H9 (cell line): ENCODE data around the gene PRR36. TPM values are rescaled to one million over a fixed set of nuclear protein-coding genes. Genes with fewer than 3 reads are reported as not detected.
"Not testable (repeated sequence)": the region's sequence is repeated elsewhere in the genome, so short reads cannot be mapped to it uniquely, and the experiment has no call there.

ENCODE experiments used
- DNase-seq: peaks from one replicate; pipeline ENCODE4 v3.0.0-alpha.2; 2017
- H2AFZ ChIP-seq: one replicate; pipeline ENCODE4 v1.6.1; 2013; ENCODE audit warnings: mild to moderate bottlenecking, low read length, control low read depth, moderate library complexity
- H2AK5ac ChIP-seq: 2 replicates; pipeline ENCODE4 v1.6.1; 2013; ENCODE audit warnings: low read length, control low read depth, mixed read lengths; ENCODE audit not compliant: insufficient read length
- H2BK120ac ChIP-seq: one replicate; pipeline ENCODE4 v1.6.1; 2013; ENCODE audit warnings: low read depth, mild to moderate bottlenecking, low read length, control low read depth, inconsistent platforms; ENCODE audit not compliant: poor library complexity, severe bottlenecking
- H2BK12ac ChIP-seq: 2 replicates; pipeline ENCODE4 v1.6.1; 2013; ENCODE audit warnings: low read length, control low read depth, mixed read lengths, low read depth; ENCODE audit not compliant: insufficient read length
- H2BK15ac ChIP-seq: 2 replicates; pipeline ENCODE4 v1.6.1; 2013; ENCODE audit warnings: low read depth, low read length, control low read depth
- H2BK20ac ChIP-seq: one replicate; pipeline ENCODE4 v1.6.1; 2013; ENCODE audit warnings: low read depth, mild to moderate bottlenecking, low read length, control low read depth, inconsistent platforms; ENCODE audit not compliant: poor library complexity, severe bottlenecking
- H2BK5ac ChIP-seq: 2 replicates; pipeline ENCODE4 v1.6.1; 2013; ENCODE audit warnings: low read length, control low read depth, mixed read lengths; ENCODE audit not compliant: insufficient read length
- H3K14ac ChIP-seq: 2 replicates; pipeline ENCODE4 v1.6.1; 2013; ENCODE audit warnings: low read length, control low read depth; ENCODE audit not compliant: insufficient read depth
- H3K18ac ChIP-seq: 2 replicates; pipeline ENCODE4 v1.6.1; 2013; ENCODE audit warnings: low read depth, mild to moderate bottlenecking, mixed read lengths, low read length, control low read depth; ENCODE audit not compliant: insufficient read length
- H3K23ac ChIP-seq: 2 replicates; pipeline ENCODE4 v1.6.1; 2013; ENCODE audit warnings: low read length, control low read depth, mixed read lengths, low read depth; ENCODE audit not compliant: insufficient read length
- H3K23me2 ChIP-seq: 2 replicates; pipeline ENCODE4 v1.6.1; 2013; ENCODE audit warnings: low read depth, mild to moderate bottlenecking, mixed read lengths, low read length, control low read depth; ENCODE audit not compliant: insufficient read length, poor library complexity, severe bottlenecking
- H3K27ac ChIP-seq: 2 replicates; pipeline ENCODE4 v1.5.1; 2013; ENCODE audit warnings: low read length, control low read depth, mixed read lengths, low read depth; ENCODE audit not compliant: insufficient read length
- H3K27me3 ChIP-seq: 2 replicates; pipeline ENCODE4 v1.6.1; 2013; ENCODE audit warnings: low read length, control low read depth, inconsistent platforms; ENCODE audit not compliant: insufficient read depth
- H3K4ac ChIP-seq: 2 replicates; pipeline ENCODE4 v1.6.1; 2013; ENCODE audit warnings: low read depth, mild to moderate bottlenecking, control low read depth, inconsistent platforms, low read length, moderate library complexity
- H3K4me1 ChIP-seq: 2 replicates; pipeline ENCODE4 v1.6.1; 2013; ENCODE audit warnings: low read length, control low read depth, inconsistent platforms; ENCODE audit not compliant: insufficient read depth
- H3K4me2 ChIP-seq: 2 replicates; pipeline ENCODE4 v1.6.1; 2013; ENCODE audit warnings: low read length, control low read depth, mixed read lengths; ENCODE audit not compliant: insufficient read length, insufficient read depth
- H3K56ac ChIP-seq: 2 replicates; pipeline ENCODE4 v1.6.1; 2013; ENCODE audit warnings: low read depth, mild to moderate bottlenecking, mixed read lengths, low read length, control low read depth; ENCODE audit not compliant: insufficient read length
- H3K79me1 ChIP-seq: 2 replicates; pipeline ENCODE4 v1.6.1; 2013; ENCODE audit warnings: low read depth, mild to moderate bottlenecking, moderate library complexity, low read length, control low read depth, inconsistent platforms; ENCODE audit not compliant: insufficient read depth, poor library complexity, severe bottlenecking
- H3K79me2 ChIP-seq: 2 replicates; pipeline ENCODE4 v1.6.1; 2013; ENCODE audit warnings: low read length, control low read depth, inconsistent platforms; ENCODE audit not compliant: insufficient read depth
- H3K9ac ChIP-seq: 2 replicates; pipeline ENCODE4 v1.6.1; 2013; ENCODE audit warnings: low read length, control low read depth, mixed read lengths; ENCODE audit not compliant: insufficient read length; ENCODE audit errors: extremely low read depth
- H3K9me3 ChIP-seq: one replicate; pipeline ENCODE4 v1.6.1; 2013; ENCODE audit warnings: low read depth, low read length, inconsistent platforms; ENCODE audit not compliant: control insufficient read depth
- H3T11ph ChIP-seq: one replicate; pipeline ENCODE4 v1.6.1; 2013; ENCODE audit warnings: mild to moderate bottlenecking, low read length, control low read depth, inconsistent platforms
- H4K20me1 ChIP-seq: one replicate; pipeline ENCODE4 v1.6.1; 2013; ENCODE audit not compliant: control insufficient read depth, insufficient read length, insufficient read depth
- H4K5ac ChIP-seq: 2 replicates; pipeline ENCODE4 v1.6.1; 2013; ENCODE audit warnings: low read depth, mild to moderate bottlenecking, mixed read lengths, low read length, control low read depth; ENCODE audit not compliant: insufficient read length
- H4K8ac ChIP-seq: replicated peaks from 2 replicates; pipeline ENCODE4 v1.6.1; 2013; ENCODE audit warnings: low read length, control low read depth, mixed read lengths, low read depth; ENCODE audit not compliant: insufficient read length
- H4K91ac ChIP-seq: 2 replicates; pipeline ENCODE4 v1.6.1; 2013; ENCODE audit warnings: low read depth, mild to moderate bottlenecking, moderate library complexity, mixed read lengths, low read length, control low read depth; ENCODE audit not compliant: insufficient read length
- H3K27ac Mint-ChIP-seq, 3 experiments: 2 replicates in 2 of 3; 3 replicates in 1 of 3; pipeline ENCODE4 v1.8.0; 2020 to 2021; ENCODE audit warnings: mixed read lengths in 3 of 3, mild to moderate bottlenecking in 1 of 3, moderate library complexity in 1 of 3
- H3K27me3 Mint-ChIP-seq: 2 replicates; pipeline ENCODE4 v1.8.0; 2021; ENCODE audit warnings: low read depth, mild to moderate bottlenecking, moderate library complexity, mixed read lengths
- H3K36me3 Mint-ChIP-seq, 3 experiments: 2 replicates in 2 of 3; 3 replicates in 1 of 3; pipeline ENCODE4 v1.8.0; 2020 to 2021; ENCODE audit warnings: low read depth in 3 of 3, mixed read lengths in 3 of 3; ENCODE audit not compliant: insufficient read depth in 1 of 3
- H3K4me1 Mint-ChIP-seq, 2 experiments: 2 replicates each; pipeline ENCODE4 v1.8.0; 2020; ENCODE audit warnings: mixed read lengths in 2 of 2
- H3K4me3 Mint-ChIP-seq, 2 experiments: 2 replicates in 1 of 2; 3 replicates in 1 of 2; pipeline ENCODE4 v1.8.0; 2020 to 2021; ENCODE audit warnings: mild to moderate bottlenecking in 2 of 2, mixed read lengths in 2 of 2, moderate library complexity in 1 of 2
- H3K9me3 Mint-ChIP-seq, 2 experiments: 2 replicates in 1 of 2; 3 replicates in 1 of 2; pipeline ENCODE4 v1.8.0; 2020; ENCODE audit warnings: mild to moderate bottlenecking in 2 of 2, mixed read lengths in 2 of 2, moderate library complexity in 1 of 2
- CTCF ChIP-seq: fragments of 200-600 bp; sonication (generic); conservative IDR thresholded peaks from 3 replicates; pipeline ENCODE4 v1.8.0; 2021; ENCODE audit warnings: antibody characterized with exemption, mild to moderate bottlenecking
- WGBS: extraction: QIAGEN DNeasy Blood & Tissue Kit; methylation state at CpG from one replicate; pipeline ENCODE4 v1.1.7; 2013; ENCODE audit warnings: missing lambda C conversion rate, low lambda C conversion rate, mixed read lengths; ENCODE audit not compliant: insufficient read length; ENCODE audit errors: extremely low coverage; 5-methylcytosine and 5-hydroxymethylcytosine counted together
- total RNA-seq: library from RNA; stranded (reverse); gene quantifications from 2 replicates; pipeline ENCODE4 v1.2.1, GENCODE V29; 2021

PRR36 gene
- total RNA-seq, 1 experiment from 2014 or later, result 20.4 TPM

GRCh38 chr19:7859831-7860713 is 14.1 kb downstream of the PRR36 start:
- Histone ChIP-seq H4K91ac (no peak overlapping the region), H3K9me3 (no peaks in the 10 kb centered on the region), H2BK15ac (no peak overlapping the region), H3K4ac (no peak overlapping the region), H3K79me2 (no peaks in the 10 kb centered on the region), H2BK20ac (no peak overlapping the region), H3K56ac (no peak overlapping the region), H4K5ac (no peak overlapping the region), H3K18ac (no peak overlapping the region), H3K9ac (no peak overlapping the region), H3K79me1 (no peaks in the 10 kb centered on the region), H2BK5ac (no peak overlapping the region), H2AK5ac (no peak overlapping the region), H3K23ac (no peak overlapping the region), H2AFZ (no peak overlapping the region), H3K27me3 (peaks cover 4% of the 10 kb centered on the region; the same call in 1 of the 2 replicates), H3K27ac (no peak overlapping the region), H3K4me2 (no peak overlapping the region), H2BK12ac (no peak overlapping the region), H3K14ac (no peak overlapping the region), H4K8ac (no peak overlapping the region), H3K4me1 (no peaks in the 10 kb centered on the region; the same call in 1 of the 2 replicates), H3K23me2 (peaks cover 15% of the 10 kb centered on the region), H4K20me1 (peaks cover 2% of the 10 kb centered on the region), H3T11ph (no peak overlapping the region), H2BK120ac (no peak overlapping the region)
- peaks cover 8 to 44% of the 10 kb centered on the region in 2 experiments for H3K4me1 Mint-ChIP-seq
- H3K4me3 Mint-ChIP-seq, result no peak overlapping the region
- no peaks in the 10 kb centered on the region; a peak in 1 of 7 replicates for H3K36me3 Mint-ChIP-seq
- peak; percentile 28 for DNase-seq
- peaks cover 57% of the 10 kb centered on the region for H3K27me3 Mint-ChIP-seq
- no peaks in the 10 kb centered on the region for H3K9me3 Mint-ChIP-seq
- TF ChIP-seq CTCF, result no peak
- WGBS, result no CpG with 5 or more reads among the region's 22 CpGs
- no peak overlapping the region for H3K27ac Mint-ChIP-seq

DNA sequence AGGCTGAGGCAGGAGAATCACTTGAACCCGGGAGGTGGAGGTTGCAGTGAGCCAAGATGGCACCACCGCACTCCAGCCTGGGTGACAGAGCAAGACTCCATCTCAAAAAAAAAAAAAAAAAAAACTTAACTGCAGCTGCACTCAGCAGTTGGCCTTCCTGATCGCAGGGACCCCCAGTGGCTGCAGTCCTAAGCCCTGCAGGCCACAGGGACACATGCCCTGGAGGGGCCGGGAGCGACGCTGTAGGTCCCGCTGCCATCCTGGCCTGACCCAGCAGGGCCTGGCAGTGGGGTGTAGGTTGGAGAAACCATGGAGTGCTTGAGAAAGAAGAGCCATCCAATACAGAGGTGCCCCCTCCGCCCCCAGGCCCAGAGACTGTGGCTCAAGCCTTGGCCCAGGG is 15.1 kb downstream of the PRR36 start:
- not testable (repeated sequence) for H3K4me3 Mint-ChIP-seq, H4K5ac ChIP-seq, H3K9me3 Mint-ChIP-seq, H4K91ac ChIP-seq, H3K4me2 ChIP-seq, H3T11ph ChIP-seq, H2AK5ac ChIP-seq, H3K79me2 ChIP-seq, H3K27ac Mint-ChIP-seq, H3K27ac ChIP-seq, H2BK5ac ChIP-seq, H2BK120ac ChIP-seq, H2AFZ ChIP-seq, H2BK20ac ChIP-seq, H3K79me1 ChIP-seq, H4K20me1 ChIP-seq, H3K4ac ChIP-seq, H3K56ac ChIP-seq, H3K36me3 Mint-ChIP-seq, H3K9me3 ChIP-seq, H3K9ac ChIP-seq, H3K27me3 ChIP-seq, H4K8ac ChIP-seq, H3K14ac ChIP-seq, H2BK12ac ChIP-seq, H3K4me1 ChIP-seq, H2BK15ac ChIP-seq, H3K23ac ChIP-seq, H3K18ac ChIP-seq
- peaks cover 56% of the 10 kb centered on the region for H3K27me3 Mint-ChIP-seq
- peaks cover 8 to 39% of the 10 kb centered on the region in 2 experiments for H3K4me1 Mint-ChIP-seq
- WGBS, result no CpG with 5 or more reads among the region's 8 CpGs
- H3K23me2 ChIP-seq, result peaks cover 15% of the 10 kb centered on the region
- DNase-seq, result peak; percentile 23
